Measurements from ENCODE around the gene TNIP2.

Gene TNIP2

DNA sequence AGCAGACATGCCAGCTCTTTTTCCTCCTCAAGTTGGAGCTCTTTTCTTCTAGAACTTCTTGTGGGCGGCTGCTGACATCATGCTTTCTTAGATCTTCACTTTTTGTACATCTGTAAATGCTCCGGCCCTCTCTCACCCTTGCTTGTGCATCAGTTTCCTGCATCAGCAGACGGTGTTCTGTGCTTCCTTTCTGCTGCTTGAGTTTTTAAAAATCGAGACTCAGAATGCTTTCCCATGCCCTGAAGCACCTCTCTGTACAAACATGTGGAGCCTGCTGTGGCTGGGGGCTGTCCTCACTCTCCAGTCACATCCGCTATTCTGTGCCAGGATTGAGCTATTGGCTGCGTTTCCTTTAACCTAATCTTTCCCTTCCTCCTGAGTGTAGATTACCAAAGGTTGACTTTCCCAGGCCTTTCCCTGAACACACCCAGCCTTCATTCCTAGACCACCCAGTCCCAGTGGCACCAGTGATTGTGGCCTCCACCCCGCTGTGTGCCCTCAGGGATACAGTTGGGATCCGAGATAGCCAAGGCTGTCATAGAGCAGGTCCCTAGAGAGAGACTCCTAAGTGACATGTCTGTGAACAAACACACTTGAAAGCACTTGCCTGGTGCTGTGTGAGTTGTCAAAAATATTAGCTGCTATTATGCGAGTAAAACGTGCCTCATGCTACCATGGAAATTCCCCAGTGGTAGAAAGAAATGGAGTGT lies 41.9 kb downstream of the TNIP2 start:
- Histone ChIP-seq H3K9me3 (no peaks in the 10 kb centered on the region), H3K4me3 (no peak overlapping the region), H3K27me3 (no peaks in the 10 kb centered on the region), H3K4me1 (peaks cover 0 to 22% (median 13%) of the 10 kb centered on the region in 4 donors), H3K36me3 (peaks cover 24 to 36% (median 28%) of the 10 kb centered on the region in 3 donors), H3K27ac (peak overlapping the region in 1 of 2 donors; percentile 44)
- TF ChIP-seq, protein P1, sequence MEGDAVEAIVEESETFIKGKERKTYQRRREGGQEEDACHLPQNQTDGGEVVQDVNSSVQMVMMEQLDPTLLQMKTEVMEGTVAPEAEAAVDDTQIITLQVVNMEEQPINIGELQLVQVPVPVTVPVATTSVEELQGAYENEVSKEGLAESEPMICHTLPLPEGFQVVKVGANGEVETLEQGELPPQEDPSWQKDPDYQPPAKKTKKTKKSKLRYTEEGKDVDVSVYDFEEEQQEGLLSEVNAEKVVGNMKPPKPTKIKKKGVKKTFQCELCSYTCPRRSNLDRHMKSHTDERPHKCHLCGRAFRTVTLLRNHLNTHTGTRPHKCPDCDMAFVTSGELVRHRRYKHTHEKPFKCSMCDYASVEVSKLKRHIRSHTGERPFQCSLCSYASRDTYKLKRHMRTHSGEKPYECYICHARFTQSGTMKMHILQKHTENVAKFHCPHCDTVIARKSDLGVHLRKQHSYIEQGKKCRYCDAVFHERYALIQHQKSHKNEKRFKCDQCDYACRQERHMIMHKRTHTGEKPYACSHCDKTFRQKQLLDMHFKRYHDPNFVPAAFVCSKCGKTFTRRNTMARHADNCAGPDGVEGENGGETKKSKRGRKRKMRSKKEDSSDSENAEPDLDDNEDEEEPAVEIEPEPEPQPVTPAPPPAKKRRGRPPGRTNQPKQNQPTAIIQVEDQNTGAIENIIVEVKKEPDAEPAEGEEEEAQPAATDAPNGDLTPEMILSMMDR (IDR thresholded peaks at IDR 0.05): no peak
- peak in 1 of 2 donors; percentile 51 for DNase-seq
- intact Hi-C loops (cut with DNase I; ENCODE audit: low total_unique reads): no loop called here

DNA sequence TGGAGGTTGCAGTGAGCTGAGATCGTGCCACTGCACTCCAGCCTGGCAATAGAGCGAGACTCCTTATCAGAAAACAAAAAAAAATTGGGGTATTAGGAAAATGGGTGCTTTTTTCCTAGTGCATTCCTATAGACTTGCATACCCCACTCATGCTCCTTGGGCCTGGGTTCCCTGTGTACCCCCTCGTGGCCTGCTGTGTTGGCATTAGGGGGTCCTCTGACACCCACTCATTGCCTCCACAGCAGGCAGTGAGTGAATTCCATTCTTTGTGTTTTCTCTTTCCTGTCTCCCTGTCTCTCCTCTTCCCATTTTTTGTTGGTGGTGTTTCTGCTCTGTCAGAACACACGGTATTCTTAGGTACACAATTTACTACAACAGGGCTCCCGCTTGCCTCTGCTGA lies 42.8 kb downstream of the TNIP2 start:
- peak in 1 of 2 donors; percentile 21 for DNase-seq
- Histone ChIP-seq H3K27ac (peak overlapping the region in 1 of 2 donors; percentile 44), H3K4me1 (peaks cover 0 to 22% (median 13%) of the 10 kb centered on the region in 4 donors), H3K27me3 (no peaks in the 10 kb centered on the region), H3K9me3 (no peaks in the 10 kb centered on the region), H3K4me3 (no peak overlapping the region), H3K36me3 (peaks cover 22 to 33% (median 26%) of the 10 kb centered on the region in 3 donors)
- intact Hi-C loops (cut with DNase I; ENCODE audit: low total_unique reads): no loop called here
- TF ChIP-seq, protein P1 (IDR thresholded peaks at IDR 0.05): no peak

DNA sequence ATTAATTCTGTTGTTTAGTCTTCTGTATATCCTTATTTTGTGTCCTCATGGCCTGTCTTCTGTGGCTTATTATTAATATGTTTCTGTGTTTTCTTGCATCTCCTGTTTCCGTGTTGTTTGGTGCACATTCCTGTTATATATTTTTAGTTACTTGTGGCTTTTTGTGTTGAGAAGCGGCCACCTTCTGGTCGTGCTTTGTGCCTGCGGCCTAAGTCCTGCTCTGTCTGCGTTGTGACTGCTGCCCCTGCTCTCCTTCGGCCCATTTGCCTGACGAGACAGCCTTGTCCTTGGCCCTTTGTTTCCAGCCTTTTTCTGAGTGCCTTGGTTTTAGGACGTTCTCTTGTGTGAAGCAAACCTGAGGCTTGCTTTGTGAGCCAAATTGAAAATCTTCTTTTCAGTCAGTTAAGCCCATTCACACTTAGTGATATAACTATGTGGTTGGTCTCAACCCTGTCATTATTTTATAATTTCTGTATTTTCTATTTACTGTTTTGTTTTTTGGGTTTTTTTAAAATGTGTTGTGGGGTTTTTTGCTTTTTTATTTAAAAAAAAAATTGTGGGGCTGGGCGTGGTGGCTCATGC lies 43.8 kb downstream of the TNIP2 start:
- Histone ChIP-seq H3K36me3 (peaks cover 20 to 37% (median 23%) of the 10 kb centered on the region in 3 donors), H3K4me3 (no peak overlapping the region), H3K9me3 (no peaks in the 10 kb centered on the region), H3K4me1 (peaks cover 0 to 22% (median 13%) of the 10 kb centered on the region in 4 donors), H3K27ac (no peak overlapping the region), H3K27me3 (no peaks in the 10 kb centered on the region)
- TF ChIP-seq, protein P1 (IDR thresholded peaks at IDR 0.05): no peak
- intact Hi-C loops (cut with DNase I; ENCODE audit: low total_unique reads): no loop called here
- DNase-seq: peak in 1 of 2 donors; percentile 19

DNA sequence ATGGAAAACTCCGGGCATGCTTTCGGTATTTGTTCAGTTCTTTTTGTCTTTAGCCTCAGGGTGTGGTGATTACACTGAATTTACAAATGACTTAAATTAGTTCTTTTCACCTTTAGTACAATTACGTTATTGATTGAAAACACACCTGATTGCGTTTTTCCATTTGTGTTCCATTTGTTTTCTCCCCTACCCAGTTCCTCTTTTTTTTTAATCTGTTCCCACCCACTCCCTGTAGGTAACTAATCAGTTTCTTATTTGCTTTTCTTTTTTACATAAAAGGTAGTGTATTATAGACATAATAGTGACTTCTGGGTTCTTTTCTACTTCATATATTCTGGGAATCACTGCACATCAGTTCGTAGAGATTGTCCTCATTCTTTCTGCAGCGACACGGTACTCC lies 53.4 kb downstream of the TNIP2 start:
- H3K36me3 ChIP-seq: peaks cover 45 to 91% (median 68%) of the 10 kb centered on the region in 3 donors
- intact Hi-C loops (cut with DNase I; ENCODE audit: low total_unique reads): no loop called here

DNA sequence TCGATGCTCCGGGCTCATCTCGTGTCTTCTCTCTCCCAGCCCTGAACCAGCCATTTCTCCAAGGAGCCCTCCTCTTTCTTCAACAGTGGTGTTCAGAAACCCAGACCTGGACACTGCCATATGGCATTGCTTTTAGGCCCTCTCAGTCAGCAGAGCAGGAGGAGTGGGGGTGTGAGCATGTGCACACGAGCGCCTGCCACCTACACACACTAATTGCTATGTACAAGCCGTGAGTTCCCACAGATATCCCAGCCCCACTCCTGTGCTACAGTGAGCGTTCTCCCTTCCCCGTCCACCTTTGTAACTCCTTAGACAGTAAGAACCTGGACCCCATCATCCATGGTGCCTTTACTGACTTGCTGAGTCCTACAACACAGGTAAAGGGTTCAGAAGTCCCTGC lies 53.8 kb downstream of the TNIP2 start:
- H3K9me3 ChIP-seq: no peaks in the 10 kb centered on the region
- TF ChIP-seq, protein P1 (IDR thresholded peaks at IDR 0.05): no peak
- peaks cover 48 to 95% (median 68%) of the 10 kb centered on the region in 3 donors for H3K36me3 ChIP-seq
- no peaks in the 10 kb centered on the region for H3K27me3 ChIP-seq
- no peak for DNase-seq
- no peak overlapping the region for H3K4me3 ChIP-seq
- no peaks in the 10 kb centered on the region for H3K4me1 ChIP-seq
- H3K27ac ChIP-seq: no peak overlapping the region
- intact Hi-C loops (cut with DNase I; ENCODE audit: low total_unique reads): no loop called here

More for the DNA sequence above, 53.4 kb downstream of the TNIP2 start:
- H3K9me3 ChIP-seq: no peaks in the 10 kb centered on the region
- TF ChIP-seq, protein P1 (IDR thresholded peaks at IDR 0.05): no peak
- no peak for DNase-seq
- H3K27me3 ChIP-seq: no peaks in the 10 kb centered on the region
- H3K4me1 ChIP-seq: no peaks in the 10 kb centered on the region
- H3K4me3 ChIP-seq: no peak overlapping the region
- H3K27ac ChIP-seq: no peak overlapping the region

Data from tibial artery (tissue), 4 donors.